Neural cell (in vitro differentiated cells): ENCODE results near the gene MREG. TPM values are rescaled to one million over a fixed set of nuclear protein-coding genes. Genes with fewer than 3 reads are reported as not detected.

Experiments
- H2AFZ ChIP-seq: fragments of 200-600, 300-800 bp; sonication (generic), shearing (Covaris generic); 2 replicates; pipeline ENCODE4 v1.6.0; 2014; ENCODE audit warnings: low read depth, mild to moderate bottlenecking, antibody characterized with exemption, low read length, moderate library complexity
- H3F3A ChIP-seq: fragments of 200-600 bp; shearing (Covaris generic); 2 replicates; pipeline ENCODE4 v1.6.1; 2016; ENCODE audit warnings: mild to moderate bottlenecking, moderate library complexity, mixed read lengths, antibody characterized with exemption, low read length; ENCODE audit not compliant: insufficient read depth, poor library complexity, severe bottlenecking
- H3K27ac ChIP-seq: fragments of 200-600, 300-800 bp; sonication (generic), shearing (Covaris generic); 2 replicates; pipeline ENCODE4 v1.5.1; 2014; ENCODE audit warnings: mild to moderate bottlenecking, low read length, moderate library complexity
- H3K27me3 ChIP-seq: fragments of 300-800, 200-600 bp; sonication (generic), shearing (Covaris generic); 2 replicates; pipeline ENCODE4 v1.6.0; 2014; ENCODE audit warnings: mild to moderate bottlenecking, low read depth, low read length, moderate library complexity; ENCODE audit not compliant: insufficient read depth
- H3K36me3 ChIP-seq: fragments of 300-800, 200-600 bp; sonication (generic), shearing (Covaris generic); 2 replicates; pipeline ENCODE4 v1.5.1; 2014; ENCODE audit warnings: mild to moderate bottlenecking, antibody characterized with exemption, low read length, moderate library complexity; ENCODE audit not compliant: insufficient read depth
- H3K4me2 ChIP-seq: fragments of 300-800, 200-600 bp; sonication (generic), shearing (Covaris generic); 2 replicates; pipeline ENCODE4 v1.6.0; 2014; ENCODE audit warnings: mild to moderate bottlenecking, low read length
- H3K4me3 ChIP-seq: fragments of 300-800, 200-600 bp; sonication (generic), shearing (Covaris generic); 2 replicates; pipeline ENCODE4 v1.5.1; 2014; ENCODE audit warnings: mild to moderate bottlenecking, low read length, moderate library complexity
- H3K79me2 ChIP-seq: fragments of 200-600 bp; shearing (Covaris generic); replicated peaks from 2 replicates; pipeline ENCODE4 v1.6.0; 2014; ENCODE audit warnings: mild to moderate bottlenecking, low read length, moderate library complexity; ENCODE audit not compliant: insufficient read depth
- H3K9ac ChIP-seq: fragments of 300-800, 200-600 bp; sonication (generic), shearing (Covaris generic); 2 replicates; pipeline ENCODE4 v1.6.1; 2016; ENCODE audit warnings: mild to moderate bottlenecking, low read length, mixed read lengths
- H3K9me2 ChIP-seq: fragments of 200-600 bp; shearing (Covaris generic); 2 replicates; pipeline ENCODE4 v1.6.1; 2016; ENCODE audit warnings: mild to moderate bottlenecking, low read length, mixed read lengths; ENCODE audit not compliant: insufficient read depth
- H3K9me3 ChIP-seq: fragments of 200-600, 300-800 bp; sonication (generic), shearing (Covaris generic); 2 replicates; pipeline ENCODE4 v1.6.1; 2016; ENCODE audit warnings: mild to moderate bottlenecking, mixed run types, low read length, moderate library complexity, mixed read lengths
- H4K20me1 ChIP-seq: fragments of 200-600 bp; shearing (Covaris generic); 2 replicates; pipeline ENCODE4 v1.6.1; 2016; ENCODE audit warnings: mild to moderate bottlenecking, mixed run types; ENCODE audit not compliant: insufficient read depth
- EP300 ChIP-seq: fragments of 450-650 bp; conservative IDR thresholded peaks from 2 replicates; pipeline ENCODE4 v1.6.1; 2014; ENCODE audit warnings: antibody characterized with exemption, mild to moderate bottlenecking, moderate library complexity; ENCODE audit not compliant: poor library complexity, severe bottlenecking
- EZH2 ChIP-seq: fragments of 200-600, 300-800 bp; shearing (Covaris generic), sonication (generic); IDR thresholded peaks from 2 replicates; pipeline ENCODE4 v1.6.1; 2014; ENCODE audit warnings: antibody characterized with exemption, low read length, borderline replicate concordance, mild to moderate bottlenecking; ENCODE audit not compliant: insufficient read depth, poor library complexity, severe bottlenecking
- MXI1 ChIP-seq: fragments of 450-650 bp; conservative IDR thresholded peaks from 2 replicates; pipeline ENCODE4 v1.6.1; 2014; ENCODE audit warnings: antibody characterized with exemption, mild to moderate bottlenecking; ENCODE audit not compliant: poor library complexity, severe bottlenecking
- POLR2AphosphoS5 ChIP-seq: IDR thresholded peaks from 2 replicates; pipeline ENCODE4 v1.6.1; 2012
- RAD21 ChIP-seq: fragments of 450-650 bp; conservative IDR thresholded peaks from 2 replicates; pipeline ENCODE4 v1.6.1; 2014; ENCODE audit warnings: antibody characterized with exemption, mild to moderate bottlenecking, moderate library complexity
- SMC3 ChIP-seq: fragments of 450-650 bp; conservative IDR thresholded peaks from 2 replicates; pipeline ENCODE4 v1.6.1; 2014; ENCODE audit warnings: antibody characterized with exemption, mild to moderate bottlenecking, moderate library complexity; ENCODE audit not compliant: poor library complexity
- TAF1 ChIP-seq: IDR thresholded peaks from 2 replicates; pipeline ENCODE4 v1.6.1; 2012; ENCODE audit warnings: low read depth
- polyA plus RNA-seq: library from polyadenylated mRNA; depleted of rRNA; stranded (reverse); fragments of >200 nt; gene quantifications from 2 replicates; pipeline ENCODE4 v1.2.3, GENCODE V29; 2014
- TF ChIP-seq, protein P1 (sequence below): IDR thresholded peaks from 2 replicates; pipeline ENCODE4 v1.6.1; 2012; ENCODE audit warnings: borderline replicate concordance
- TF ChIP-seq, protein P2 (sequence below): fragments of 450-650 bp; IDR thresholded peaks from 2 replicates; pipeline ENCODE4 v1.5.1; 2014; ENCODE audit warnings: antibody characterized with exemption, mild to moderate bottlenecking, moderate library complexity; ENCODE audit not compliant: poor library complexity, severe bottlenecking

MREG gene
- polyA plus RNA-seq, 1 donor from 2014 or later: 9.1 TPM

DNA sequence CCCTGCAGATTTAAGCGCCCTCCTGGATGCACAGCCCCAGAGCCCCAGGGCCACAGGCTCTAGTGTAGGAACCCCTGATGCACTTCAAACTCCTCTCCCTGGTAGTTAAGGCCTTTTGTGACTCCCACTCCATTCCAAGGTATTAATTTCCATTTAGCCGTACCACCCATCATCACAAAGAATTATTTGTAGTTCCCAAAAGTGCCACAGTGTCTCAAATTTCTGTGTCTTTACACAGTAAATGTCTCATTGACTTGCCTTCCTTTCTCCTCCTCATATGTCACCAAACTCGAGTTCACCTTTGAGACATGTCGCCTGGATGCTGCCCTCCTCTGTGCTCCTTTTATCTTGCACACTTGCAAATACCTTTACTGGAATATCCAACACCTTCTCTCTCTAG is 42.3 kb upstream of the MREG start:
- no peak overlapping the region for H2AFZ ChIP-seq
- no peak overlapping the region for H3K27ac ChIP-seq
- H3K9me2 ChIP-seq: no peaks in the 10 kb centered on the region
- H3K36me3 ChIP-seq: peaks cover 10% of the 10 kb centered on the region
- H3K79me2 ChIP-seq: no peaks in the 10 kb centered on the region
- H3K4me2 ChIP-seq: no peak overlapping the region
- TF ChIP-seq, protein P1, sequence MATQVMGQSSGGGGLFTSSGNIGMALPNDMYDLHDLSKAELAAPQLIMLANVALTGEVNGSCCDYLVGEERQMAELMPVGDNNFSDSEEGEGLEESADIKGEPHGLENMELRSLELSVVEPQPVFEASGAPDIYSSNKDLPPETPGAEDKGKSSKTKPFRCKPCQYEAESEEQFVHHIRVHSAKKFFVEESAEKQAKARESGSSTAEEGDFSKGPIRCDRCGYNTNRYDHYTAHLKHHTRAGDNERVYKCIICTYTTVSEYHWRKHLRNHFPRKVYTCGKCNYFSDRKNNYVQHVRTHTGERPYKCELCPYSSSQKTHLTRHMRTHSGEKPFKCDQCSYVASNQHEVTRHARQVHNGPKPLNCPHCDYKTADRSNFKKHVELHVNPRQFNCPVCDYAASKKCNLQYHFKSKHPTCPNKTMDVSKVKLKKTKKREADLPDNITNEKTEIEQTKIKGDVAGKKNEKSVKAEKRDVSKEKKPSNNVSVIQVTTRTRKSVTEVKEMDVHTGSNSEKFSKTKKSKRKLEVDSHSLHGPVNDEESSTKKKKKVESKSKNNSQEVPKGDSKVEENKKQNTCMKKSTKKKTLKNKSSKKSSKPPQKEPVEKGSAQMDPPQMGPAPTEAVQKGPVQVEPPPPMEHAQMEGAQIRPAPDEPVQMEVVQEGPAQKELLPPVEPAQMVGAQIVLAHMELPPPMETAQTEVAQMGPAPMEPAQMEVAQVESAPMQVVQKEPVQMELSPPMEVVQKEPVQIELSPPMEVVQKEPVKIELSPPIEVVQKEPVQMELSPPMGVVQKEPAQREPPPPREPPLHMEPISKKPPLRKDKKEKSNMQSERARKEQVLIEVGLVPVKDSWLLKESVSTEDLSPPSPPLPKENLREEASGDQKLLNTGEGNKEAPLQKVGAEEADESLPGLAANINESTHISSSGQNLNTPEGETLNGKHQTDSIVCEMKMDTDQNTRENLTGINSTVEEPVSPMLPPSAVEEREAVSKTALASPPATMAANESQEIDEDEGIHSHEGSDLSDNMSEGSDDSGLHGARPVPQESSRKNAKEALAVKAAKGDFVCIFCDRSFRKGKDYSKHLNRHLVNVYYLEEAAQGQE: no peak
- TF ChIP-seq, protein P2, sequence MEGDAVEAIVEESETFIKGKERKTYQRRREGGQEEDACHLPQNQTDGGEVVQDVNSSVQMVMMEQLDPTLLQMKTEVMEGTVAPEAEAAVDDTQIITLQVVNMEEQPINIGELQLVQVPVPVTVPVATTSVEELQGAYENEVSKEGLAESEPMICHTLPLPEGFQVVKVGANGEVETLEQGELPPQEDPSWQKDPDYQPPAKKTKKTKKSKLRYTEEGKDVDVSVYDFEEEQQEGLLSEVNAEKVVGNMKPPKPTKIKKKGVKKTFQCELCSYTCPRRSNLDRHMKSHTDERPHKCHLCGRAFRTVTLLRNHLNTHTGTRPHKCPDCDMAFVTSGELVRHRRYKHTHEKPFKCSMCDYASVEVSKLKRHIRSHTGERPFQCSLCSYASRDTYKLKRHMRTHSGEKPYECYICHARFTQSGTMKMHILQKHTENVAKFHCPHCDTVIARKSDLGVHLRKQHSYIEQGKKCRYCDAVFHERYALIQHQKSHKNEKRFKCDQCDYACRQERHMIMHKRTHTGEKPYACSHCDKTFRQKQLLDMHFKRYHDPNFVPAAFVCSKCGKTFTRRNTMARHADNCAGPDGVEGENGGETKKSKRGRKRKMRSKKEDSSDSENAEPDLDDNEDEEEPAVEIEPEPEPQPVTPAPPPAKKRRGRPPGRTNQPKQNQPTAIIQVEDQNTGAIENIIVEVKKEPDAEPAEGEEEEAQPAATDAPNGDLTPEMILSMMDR: no peak
- TF ChIP-seq SMC3 (no peak), EP300 (no peak), RAD21 (no peak), MXI1 (no peak), TAF1 (no peak), POLR2AphosphoS5 (no peak), EZH2 (no peak)
- no peak overlapping the region for H3K9ac ChIP-seq
- no peak overlapping the region for H3K4me3 ChIP-seq
- H3K9me3 ChIP-seq: no peaks in the 10 kb centered on the region
- no peaks in the 10 kb centered on the region for H3F3A ChIP-seq
- no peaks in the 10 kb centered on the region for H3K27me3 ChIP-seq
- H4K20me1 ChIP-seq: no peaks in the 10 kb centered on the region

DNA sequence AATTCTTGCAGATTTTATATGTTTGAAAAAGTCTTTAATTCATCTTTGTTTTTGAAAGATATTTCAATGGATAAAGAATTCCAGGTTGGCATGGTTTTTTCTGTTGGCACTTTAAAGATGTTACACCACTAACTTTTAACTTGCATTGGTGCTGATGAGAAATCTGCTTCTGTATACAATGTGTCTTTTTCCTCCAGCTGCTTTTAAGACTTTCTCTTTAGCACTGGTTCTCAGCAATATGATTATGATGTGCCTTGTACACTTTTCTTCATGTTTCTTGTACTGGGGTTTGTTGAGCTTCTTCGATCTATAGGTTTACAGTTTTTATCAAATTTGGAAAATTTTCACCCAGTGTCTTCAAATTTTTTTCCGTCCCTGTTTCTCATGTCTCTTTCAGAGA is 39.1 kb upstream of the MREG start:
- no peaks in the 10 kb centered on the region for H3F3A ChIP-seq
- no peaks in the 10 kb centered on the region for H4K20me1 ChIP-seq
- H3K9ac ChIP-seq: no peak overlapping the region
- no peak overlapping the region for H3K4me3 ChIP-seq
- no peaks in the 10 kb centered on the region for H3K9me2 ChIP-seq
- no peaks in the 10 kb centered on the region for H3K36me3 ChIP-seq
- TF ChIP-seq, protein P2: no peak
- no peak for TF ChIP-seq EP300
- TF ChIP-seq, protein P1: no peak
- no peak for TF ChIP-seq RAD21
- no peak for TF ChIP-seq SMC3
- TF ChIP-seq TAF1: no peak
- TF ChIP-seq MXI1: no peak
- TF ChIP-seq POLR2AphosphoS5: no peak
- TF ChIP-seq EZH2: no peak
- H3K9me3 ChIP-seq: no peaks in the 10 kb centered on the region
- no peak overlapping the region for H2AFZ ChIP-seq
- H3K27ac ChIP-seq: no peak overlapping the region
- H3K79me2 ChIP-seq: no peaks in the 10 kb centered on the region
- H3K27me3 ChIP-seq: no peaks in the 10 kb centered on the region
- H3K4me2 ChIP-seq: no peak overlapping the region
